GM23338 (cell line): ENCODE results near the gene ENOX2. TPM values are rescaled to one million over a fixed set of nuclear protein-coding genes. Genes with fewer than 3 reads are reported as not detected.

ENCODE experiments used
- ATAC-seq: fragments of 200-7000 bp; cut with Tn5 transposase; 3 replicates; pipeline ENCODE4 v1.9.1; 2020
- DNase-seq: peaks from one replicate; pipeline ENCODE4 v3.0.0-alpha.2; 2015; ENCODE audit warnings: low spot score
- H2AFZ ChIP-seq: fragments of 200-600 bp; sonication (generic); 2 replicates; pipeline ENCODE4 v1.8.0; 2016; ENCODE audit warnings: antibody characterized with exemption, mild to moderate bottlenecking, moderate library complexity
- H3F3A ChIP-seq: fragments of 200-600 bp; sonication (generic); replicated peaks from 2 replicates; pipeline ENCODE4 v1.8.0; 2017; ENCODE audit warnings: antibody characterized with exemption, mixed run types, low read depth
- H3K27ac ChIP-seq: fragments of 200-600 bp; sonication (generic); 2 replicates; pipeline ENCODE4 v1.6.1; 2016; ENCODE audit warnings: low read depth
- H3K27me3 ChIP-seq: fragments of 200-600 bp; sonication (generic); 2 replicates; pipeline ENCODE4 v1.8.0; 2016; ENCODE audit warnings: mild to moderate bottlenecking, mixed run types, moderate library complexity; ENCODE audit not compliant: insufficient read depth
- H3K36me3 ChIP-seq: fragments of 200-600 bp; sonication (generic); 2 replicates; pipeline ENCODE4 v1.8.0; 2016; ENCODE audit warnings: mild to moderate bottlenecking; ENCODE audit not compliant: insufficient read depth
- H3K4me1 ChIP-seq: fragments of 200-600 bp; sonication (generic); 2 replicates; pipeline ENCODE4 v1.8.0; 2016; ENCODE audit warnings: mild to moderate bottlenecking, moderate library complexity; ENCODE audit not compliant: insufficient read depth
- H3K4me2 ChIP-seq: fragments of 200-600 bp; sonication (generic); 2 replicates; pipeline ENCODE4 v1.7.1; 2017; ENCODE audit warnings: mixed run types
- H3K4me3 ChIP-seq: fragments of 200-600 bp; sonication (generic); 2 replicates; pipeline ENCODE4 v1.6.1; 2016; ENCODE audit warnings: mixed run types
- H3K79me2 ChIP-seq: fragments of 200-600 bp; sonication (generic); replicated peaks from 2 replicates; pipeline ENCODE4 v1.8.0; 2017; ENCODE audit warnings: mild to moderate bottlenecking; ENCODE audit not compliant: insufficient read depth
- H3K9me2 ChIP-seq: fragments of 200-600 bp; sonication (generic); 2 replicates; pipeline ENCODE4 v1.8.0; 2017; ENCODE audit not compliant: insufficient read depth
- H4K20me1 ChIP-seq: fragments of 200-600 bp; sonication (generic); replicated peaks from 2 replicates; pipeline ENCODE4 v1.8.0; 2017; ENCODE audit warnings: mild to moderate bottlenecking; ENCODE audit not compliant: insufficient read depth
- H3K27ac Mint-ChIP-seq: 2 replicates; pipeline ENCODE4 v1.8.0; 2020; ENCODE audit warnings: inconsistent platforms, mild to moderate bottlenecking, moderate library complexity, mixed read lengths
- H3K27me3 Mint-ChIP-seq: 3 replicates; pipeline ENCODE4 v1.8.0; 2022; ENCODE audit warnings: low read depth, mild to moderate bottlenecking, moderate library complexity, mixed read lengths, inconsistent platforms; ENCODE audit not compliant: insufficient read depth, poor library complexity
- H3K36me3 Mint-ChIP-seq: 3 replicates; pipeline ENCODE4 v1.8.0; 2021; ENCODE audit warnings: low read depth, mild to moderate bottlenecking, inconsistent platforms, moderate library complexity, mixed read lengths
- H3K4me1 Mint-ChIP-seq: 3 replicates; pipeline ENCODE4 v1.8.0; 2020; ENCODE audit warnings: mild to moderate bottlenecking, inconsistent platforms, mixed read lengths
- H3K4me3 Mint-ChIP-seq: 3 replicates; pipeline ENCODE4 v1.8.0; 2021; ENCODE audit warnings: moderate library complexity, mild to moderate bottlenecking, inconsistent platforms, mixed read lengths
- H3K9me3 Mint-ChIP-seq: 3 replicates; pipeline ENCODE4 v1.8.0; 2020; ENCODE audit warnings: moderate library complexity, mild to moderate bottlenecking, inconsistent platforms, mixed read lengths
- CREB1 ChIP-seq: fragments of 250-450 bp; sonication (Bioruptor Pico); IDR thresholded peaks from 2 replicates; pipeline ENCODE4 v1.5.0; 2020; ENCODE audit warnings: low read depth, mild to moderate bottlenecking, moderate library complexity
- EZH2 ChIP-seq: fragments of 200-600 bp; sonication (generic); IDR thresholded peaks from one replicate; pipeline ENCODE4 v1.8.0; 2017; ENCODE audit warnings: antibody characterized with exemption, mild to moderate bottlenecking, low read depth; ENCODE audit not compliant: unreplicated experiment
- EZH2phosphoT487 ChIP-seq: fragments of 200-600 bp; sonication (generic); IDR thresholded peaks from one replicate; pipeline ENCODE4 v1.8.1; 2018; ENCODE audit warnings: antibody characterized with exemption; ENCODE audit not compliant: unreplicated experiment
- NANOG ChIP-seq: IDR thresholded peaks from 2 replicates; pipeline ENCODE4 v1.6.1; 2016; ENCODE audit warnings: antibody characterized with exemption, borderline replicate concordance
- POLR2AphosphoS5 ChIP-seq: IDR thresholded peaks from 2 replicates; pipeline ENCODE4 v1.6.1; 2016; ENCODE audit warnings: antibody characterized with exemption, low read depth
- STAT1 ChIP-seq: IDR thresholded peaks from one replicate; pipeline ENCODE4 v1.6.1; 2016; ENCODE audit warnings: antibody characterized with exemption; ENCODE audit not compliant: unreplicated experiment
- ZNF114 ChIP-seq: fragments of 250-450 bp; sonication (Bioruptor Pico); IDR thresholded peaks from 2 replicates; pipeline ENCODE4 v1.5.0; 2020; ENCODE audit warnings: mild to moderate bottlenecking, moderate library complexity
- ZNF331 ChIP-seq: fragments of 250-450 bp; sonication (Bioruptor Pico); IDR thresholded peaks from 2 replicates; pipeline ENCODE4 v1.5.0; 2020; ENCODE audit warnings: low read depth, mild to moderate bottlenecking, moderate library complexity
- polyA plus RNA-seq: library from polyadenylated mRNA; unstranded; fragments of >200 nt; fragmentation: Nextera tagmentation; extraction: Ambion mirVana; gene quantifications from 2 replicates; pipeline ENCODE4 v1.2.1, GENCODE V29; 2016
- total RNA-seq: library from RNA; depleted of rRNA; stranded (reverse); fragments of >200 nt; shearing (Covaris generic); gene quantifications from 2 replicates; pipeline ENCODE4 v1.2.3, GENCODE V29; 2014
- TF ChIP-seq, protein P1 (sequence below), 2 experiments: fragments of 200-600 bp in 1 of 2; sonication (generic) in 1 of 2; conservative IDR thresholded peaks; 2 replicates each; pipeline versions ENCODE4 v1.5.1 to v1.6.1; 2016 to 2017; ENCODE audit warnings: antibody characterized with exemption in 2 of 2, low read depth in 2 of 2, mild to moderate bottlenecking in 2 of 2, moderate library complexity in 1 of 2
- TF ChIP-seq, protein P2 (sequence below): IDR thresholded peaks from one replicate; pipeline ENCODE4 v1.6.1; 2018; ENCODE audit warnings: antibody characterized with exemption; ENCODE audit not compliant: unreplicated experiment
- TF ChIP-seq, protein P3 (sequence below): IDR thresholded peaks from 2 replicates; pipeline ENCODE4 v1.6.1; 2016; ENCODE audit warnings: antibody characterized with exemption

Gene ENOX2
- total and polyA plus RNA-seq, 2 experiments from 2014 or later: 9.6 to 11.2 TPM

DNA sequence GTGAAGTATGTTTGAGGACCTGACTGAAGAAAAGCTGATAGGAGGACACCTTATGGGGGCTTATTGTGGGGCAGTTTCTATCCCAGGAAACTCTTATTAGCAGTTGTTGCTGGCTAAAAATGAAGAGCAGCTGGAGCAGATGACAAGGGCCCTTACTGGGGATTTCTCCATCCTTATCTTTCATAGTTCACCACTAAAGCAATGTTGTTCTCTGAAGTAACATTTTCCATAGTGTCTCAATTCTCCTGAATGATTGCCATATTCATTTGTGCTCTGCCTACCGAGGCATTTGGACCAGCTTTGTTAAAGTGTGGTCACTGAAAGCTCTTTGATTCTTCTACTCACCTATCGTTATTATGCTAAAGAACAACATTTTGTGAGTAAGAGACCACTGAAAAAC, 7.7 kb downstream of the ENOX2 start:
- H3K36me3 Mint-ChIP-seq: no peaks in the 10 kb centered on the region
- Histone ChIP-seq H3F3A (no peaks in the 10 kb centered on the region), H2AFZ (no peak overlapping the region), H3K27me3 (no peaks in the 10 kb centered on the region), H3K9me2 (no peaks in the 10 kb centered on the region), H3K79me2 (no peaks in the 10 kb centered on the region), H3K4me3 (no peak overlapping the region), H3K36me3 (no peaks in the 10 kb centered on the region), H3K27ac (no peak overlapping the region), H4K20me1 (no peaks in the 10 kb centered on the region), H3K4me1 (no peaks in the 10 kb centered on the region), H3K4me2 (no peak overlapping the region)
- no peaks in the 10 kb centered on the region for H3K9me3 Mint-ChIP-seq
- H3K4me1 Mint-ChIP-seq: peaks cover 3% of the 10 kb centered on the region; the same call in 2 of the 3 replicates
- no peak for ATAC-seq
- no peaks in the 10 kb centered on the region for H3K27me3 Mint-ChIP-seq
- no peak for DNase-seq
- H3K27ac Mint-ChIP-seq: no peak overlapping the region
- no peak overlapping the region for H3K4me3 Mint-ChIP-seq
- TF ChIP-seq ZNF331 (CRISPR knock-in tag): no peak
- TF ChIP-seq NANOG: no peak
- TF ChIP-seq POLR2AphosphoS5: no peak
- no peak for TF ChIP-seq CREB1
- TF ChIP-seq, protein P1, sequence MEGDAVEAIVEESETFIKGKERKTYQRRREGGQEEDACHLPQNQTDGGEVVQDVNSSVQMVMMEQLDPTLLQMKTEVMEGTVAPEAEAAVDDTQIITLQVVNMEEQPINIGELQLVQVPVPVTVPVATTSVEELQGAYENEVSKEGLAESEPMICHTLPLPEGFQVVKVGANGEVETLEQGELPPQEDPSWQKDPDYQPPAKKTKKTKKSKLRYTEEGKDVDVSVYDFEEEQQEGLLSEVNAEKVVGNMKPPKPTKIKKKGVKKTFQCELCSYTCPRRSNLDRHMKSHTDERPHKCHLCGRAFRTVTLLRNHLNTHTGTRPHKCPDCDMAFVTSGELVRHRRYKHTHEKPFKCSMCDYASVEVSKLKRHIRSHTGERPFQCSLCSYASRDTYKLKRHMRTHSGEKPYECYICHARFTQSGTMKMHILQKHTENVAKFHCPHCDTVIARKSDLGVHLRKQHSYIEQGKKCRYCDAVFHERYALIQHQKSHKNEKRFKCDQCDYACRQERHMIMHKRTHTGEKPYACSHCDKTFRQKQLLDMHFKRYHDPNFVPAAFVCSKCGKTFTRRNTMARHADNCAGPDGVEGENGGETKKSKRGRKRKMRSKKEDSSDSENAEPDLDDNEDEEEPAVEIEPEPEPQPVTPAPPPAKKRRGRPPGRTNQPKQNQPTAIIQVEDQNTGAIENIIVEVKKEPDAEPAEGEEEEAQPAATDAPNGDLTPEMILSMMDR (conservative IDR thresholded peaks at IDR 0.05; ENCODE audit: low read depth in 2 of 2): no peak
- TF ChIP-seq, protein P2, sequence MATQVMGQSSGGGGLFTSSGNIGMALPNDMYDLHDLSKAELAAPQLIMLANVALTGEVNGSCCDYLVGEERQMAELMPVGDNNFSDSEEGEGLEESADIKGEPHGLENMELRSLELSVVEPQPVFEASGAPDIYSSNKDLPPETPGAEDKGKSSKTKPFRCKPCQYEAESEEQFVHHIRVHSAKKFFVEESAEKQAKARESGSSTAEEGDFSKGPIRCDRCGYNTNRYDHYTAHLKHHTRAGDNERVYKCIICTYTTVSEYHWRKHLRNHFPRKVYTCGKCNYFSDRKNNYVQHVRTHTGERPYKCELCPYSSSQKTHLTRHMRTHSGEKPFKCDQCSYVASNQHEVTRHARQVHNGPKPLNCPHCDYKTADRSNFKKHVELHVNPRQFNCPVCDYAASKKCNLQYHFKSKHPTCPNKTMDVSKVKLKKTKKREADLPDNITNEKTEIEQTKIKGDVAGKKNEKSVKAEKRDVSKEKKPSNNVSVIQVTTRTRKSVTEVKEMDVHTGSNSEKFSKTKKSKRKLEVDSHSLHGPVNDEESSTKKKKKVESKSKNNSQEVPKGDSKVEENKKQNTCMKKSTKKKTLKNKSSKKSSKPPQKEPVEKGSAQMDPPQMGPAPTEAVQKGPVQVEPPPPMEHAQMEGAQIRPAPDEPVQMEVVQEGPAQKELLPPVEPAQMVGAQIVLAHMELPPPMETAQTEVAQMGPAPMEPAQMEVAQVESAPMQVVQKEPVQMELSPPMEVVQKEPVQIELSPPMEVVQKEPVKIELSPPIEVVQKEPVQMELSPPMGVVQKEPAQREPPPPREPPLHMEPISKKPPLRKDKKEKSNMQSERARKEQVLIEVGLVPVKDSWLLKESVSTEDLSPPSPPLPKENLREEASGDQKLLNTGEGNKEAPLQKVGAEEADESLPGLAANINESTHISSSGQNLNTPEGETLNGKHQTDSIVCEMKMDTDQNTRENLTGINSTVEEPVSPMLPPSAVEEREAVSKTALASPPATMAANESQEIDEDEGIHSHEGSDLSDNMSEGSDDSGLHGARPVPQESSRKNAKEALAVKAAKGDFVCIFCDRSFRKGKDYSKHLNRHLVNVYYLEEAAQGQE: no peak
- no peak for TF ChIP-seq STAT1

DNA sequence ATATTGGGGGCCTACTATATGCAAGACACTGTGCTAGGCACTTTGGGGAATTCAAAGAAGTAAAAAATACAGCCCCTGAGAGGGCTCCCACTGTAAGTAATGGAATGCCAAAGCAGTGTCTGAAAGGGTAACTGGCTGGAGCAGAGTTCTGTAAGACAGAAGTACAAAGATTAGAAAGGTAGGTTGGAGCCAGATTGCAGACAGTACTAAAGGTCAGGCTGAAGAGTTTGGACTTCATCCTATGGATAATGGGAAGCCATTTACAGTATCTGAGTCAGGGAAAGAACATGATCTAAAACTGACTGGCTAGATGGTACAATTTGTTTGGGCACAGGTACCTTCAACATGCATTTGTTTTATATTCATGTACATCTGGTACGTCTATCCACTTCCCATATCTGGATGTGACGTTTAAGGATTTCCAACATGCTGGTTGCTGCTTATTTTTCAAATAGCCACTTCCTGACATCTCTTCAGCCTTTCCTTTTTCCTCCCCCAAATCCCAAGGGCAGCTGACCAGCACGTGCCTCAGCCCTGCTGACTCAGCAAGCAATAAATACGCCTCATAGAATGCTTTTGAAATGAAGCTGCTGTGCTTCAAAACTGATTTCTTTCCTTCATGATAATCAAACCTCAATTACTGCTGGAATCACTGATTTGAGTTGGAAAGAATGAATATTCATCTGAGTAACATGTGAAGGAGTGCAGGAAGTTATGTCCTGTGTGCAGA, 9.5 kb downstream of the ENOX2 start:
- no peak overlapping the region for H3K4me2 ChIP-seq
- H3K9me2 ChIP-seq: no peaks in the 10 kb centered on the region
- H3F3A ChIP-seq: no peaks in the 10 kb centered on the region
- H3K36me3 ChIP-seq: no peaks in the 10 kb centered on the region
- no peak for DNase-seq
- Mint-ChIP-seq H3K9me3 (no peaks in the 10 kb centered on the region), H3K27ac (no peak overlapping the region), H3K4me3 (no peak overlapping the region), H3K27me3 (no peaks in the 10 kb centered on the region), H3K36me3 (no peaks in the 10 kb centered on the region), H3K4me1 (peaks cover 10% of the 10 kb centered on the region; the same call in 2 of the 3 replicates)
- H4K20me1 ChIP-seq: no peaks in the 10 kb centered on the region
- no peaks in the 10 kb centered on the region for H3K4me1 ChIP-seq
- no peak overlapping the region for H3K4me3 ChIP-seq
- ATAC-seq: no peak
- H3K27me3 ChIP-seq: no peaks in the 10 kb centered on the region
- no peak overlapping the region for H2AFZ ChIP-seq
- no peaks in the 10 kb centered on the region for H3K79me2 ChIP-seq
- H3K27ac ChIP-seq: no peak overlapping the region
- TF ChIP-seq ZNF331 (CRISPR knock-in tag) (no peak), EZH2phosphoT487 (no peak), EZH2 (no peak), STAT1 (no peak), CREB1 (no peak), ZNF114 (CRISPR knock-in tag) (no peak)
- TF ChIP-seq, protein P3, sequence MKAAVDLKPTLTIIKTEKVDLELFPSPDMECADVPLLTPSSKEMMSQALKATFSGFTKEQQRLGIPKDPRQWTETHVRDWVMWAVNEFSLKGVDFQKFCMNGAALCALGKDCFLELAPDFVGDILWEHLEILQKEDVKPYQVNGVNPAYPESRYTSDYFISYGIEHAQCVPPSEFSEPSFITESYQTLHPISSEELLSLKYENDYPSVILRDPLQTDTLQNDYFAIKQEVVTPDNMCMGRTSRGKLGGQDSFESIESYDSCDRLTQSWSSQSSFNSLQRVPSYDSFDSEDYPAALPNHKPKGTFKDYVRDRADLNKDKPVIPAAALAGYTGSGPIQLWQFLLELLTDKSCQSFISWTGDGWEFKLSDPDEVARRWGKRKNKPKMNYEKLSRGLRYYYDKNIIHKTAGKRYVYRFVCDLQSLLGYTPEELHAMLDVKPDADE: no peak
- TF ChIP-seq, protein P2: no peak
- TF ChIP-seq, protein P1 (conservative IDR thresholded peaks at IDR 0.05; ENCODE audit: low read depth in 2 of 2): no peak
